K562 (cell line): ENCODE results near the gene MYO18B. TPM values are rescaled to one million over a fixed set of nuclear protein-coding genes. Genes with fewer than 3 reads are reported as not detected.

Experiments used
- ATAC-seq: fragments of 200-7000 bp; cut with Tn5 transposase; 3 replicates; pipeline ENCODE4 v1.9.1; 2020; ENCODE audit warnings: moderate library complexity
- BruUV-seq: library from RNA; stranded (reverse); fragments of 400-500 nt; replicated peaks from 2 replicates; lab custom pipeline; 2021; lab: Mats Ljungman, UMichigan
- CTCF ChIA-PET: fragments of 300-600 bp; formaldehyde crosslinking; extraction: SDS; loops from one replicate; lab custom pipeline; 2021; ENCODE audit warnings: low intra/inter-chr PET ratio; lab: Yijun Ruan, JAX
- POLR2A ChIA-PET: fragments of 300-600, 350-650 bp; sonication (Branson Sonifier 250); formaldehyde crosslinking; extraction: SDS; loops from one replicate; lab custom pipeline; 2021; ENCODE audit warnings: antibody characterized with exemption, inconsistent platforms; lab: Yijun Ruan, JAX
- DNase-seq, 4 experiments: peaks; one replicate each; pipeline versions ENCODE4 v3.0.0 to v3.0.0-alpha.2; 2011 to 2018; ENCODE audit warnings: low spot score in 3 of 4, mixed read lengths in 3 of 4; ENCODE audit errors: extremely low read depth in 1 of 4
- FAIRE-seq: peaks from 2 replicates; lab custom pipeline; 2011; peaks lifted over from hg19 to GRCh38; lab: Jason Lieb, UNC
- H2AFZ ChIP-seq: 2 replicates; pipeline ENCODE4 v1.6.0; 2011; ENCODE audit warnings: low read depth, low read length, control low read depth, inconsistent platforms
- H3K27ac ChIP-seq: fragments of 200-600 bp; 3 replicates; pipeline ENCODE4 v1.8.0; 2011; ENCODE audit warnings: low read depth, mild to moderate bottlenecking, control low read depth, inconsistent platforms, low read length, moderate library complexity, mixed read lengths; ENCODE audit errors: extremely low read depth
- H3K27me3 ChIP-seq, 2 experiments: fragments of 300-600 bp in 1 of 2; 2 replicates in 1 of 2; 3 replicates in 1 of 2; pipeline versions ENCODE4 v1.6.0 to v1.8.0; 2011; ENCODE audit warnings: inconsistent platforms in 2 of 2, low read length in 2 of 2, mild to moderate bottlenecking in 1 of 2, mixed read lengths in 1 of 2, moderate library complexity in 1 of 2; ENCODE audit not compliant: control insufficient read depth in 2 of 2, insufficient read depth in 2 of 2
- H3K36me3 ChIP-seq: fragments of 300-600 bp; 3 replicates; pipeline ENCODE4 v1.8.0; 2011; ENCODE audit warnings: mild to moderate bottlenecking, low read length, inconsistent platforms; ENCODE audit not compliant: control insufficient read depth, insufficient read depth
- H3K4me1 ChIP-seq, 2 experiments: fragments of 200-600 bp in 1 of 2; replicated peaks in 1 of 2; 2 replicates in 1 of 2; 3 replicates in 1 of 2; pipeline versions ENCODE4 v1.5.1 to v1.8.0; 2011; ENCODE audit warnings: inconsistent platforms in 2 of 2, low read length in 2 of 2, mild to moderate bottlenecking in 1 of 2, mixed read lengths in 1 of 2, moderate library complexity in 1 of 2; ENCODE audit not compliant: control insufficient read depth in 2 of 2, insufficient read depth in 2 of 2
- H3K4me2 ChIP-seq: 2 replicates; pipeline ENCODE4 v1.6.1; 2011; ENCODE audit warnings: low read length, control low read depth, inconsistent platforms, mixed read lengths; ENCODE audit not compliant: insufficient read depth
- H3K4me3 ChIP-seq: fragments of 200-600 bp; sonication (generic), shearing (Covaris generic); 2 replicates; pipeline ENCODE4 v1.5.1; 2016; ENCODE audit warnings: control low read depth, inconsistent platforms
- H3K79me2 ChIP-seq: fragments of 200-600 bp; 3 replicates; pipeline ENCODE4 v1.8.0; 2011; ENCODE audit warnings: low read length, inconsistent platforms; ENCODE audit not compliant: control insufficient read depth, insufficient read depth
- H3K9ac ChIP-seq, 2 experiments: 2 replicates each; pipeline versions ENCODE4 v1.6.0 to v1.6.1; 2011; ENCODE audit warnings: low read depth in 2 of 2, low read length in 2 of 2, control low read depth in 1 of 2, inconsistent platforms in 1 of 2, mild to moderate bottlenecking in 1 of 2, mixed read lengths in 1 of 2; ENCODE audit not compliant: insufficient read depth in 1 of 2
- H3K9me1 ChIP-seq: one replicate; pipeline ENCODE4 v1.6.0; 2011; ENCODE audit warnings: inconsistent platforms, mild to moderate bottlenecking, low read length, moderate library complexity; ENCODE audit not compliant: control insufficient read depth, insufficient read depth
- H3K9me3 ChIP-seq: replicated peaks from 2 replicates; pipeline ENCODE4 v1.5.1; 2011; ENCODE audit warnings: low read depth, low read length, inconsistent platforms; ENCODE audit not compliant: control insufficient read depth, insufficient read depth
- H4K20me1 ChIP-seq: replicated peaks from 2 replicates; pipeline ENCODE4 v1.6.1; 2011; ENCODE audit warnings: low read length, inconsistent platforms, mixed read lengths; ENCODE audit not compliant: control insufficient read depth, insufficient read depth
- CBX8 ChIP-seq: fragments of 200-600 bp; sonication (generic); IDR thresholded peaks from 2 replicates; pipeline ENCODE4 v1.6.1; 2012; ENCODE audit warnings: borderline replicate concordance, mixed run types, low read depth, mild to moderate bottlenecking, moderate library complexity, mixed read lengths, low read length, control low read depth, inconsistent platforms; ENCODE audit not compliant: poor library complexity, severe bottlenecking; ENCODE audit errors: extremely low read depth
- FIP1L1 ChIP-seq: fragments of 200-400 bp; formaldehyde crosslinking; IDR thresholded peaks from 2 replicates; pipeline ENCODE4 v1.6.1; 2018; ENCODE audit warnings: mild to moderate bottlenecking, low read depth, low read length; ENCODE audit not compliant: poor library complexity, severe bottlenecking
- JUND ChIP-seq, 2 experiments: IDR thresholded peaks; 2 replicates in 1 of 2; 3 replicates in 1 of 2; pipeline ENCODE4 v1.6.1; 2011; ENCODE audit warnings: borderline replicate concordance in 2 of 2, low read depth in 2 of 2, low read length in 2 of 2, improper control_type of control experiment in 1 of 2, missing biosample characterization in 1 of 2, missing genetic modification characterization in 1 of 2, missing genetic modification reagents in 1 of 2
- LCOR ChIP-seq: sonication (generic); formaldehyde crosslinking; IDR thresholded peaks from 2 replicates; pipeline ENCODE4 v1.8.0; 2022; ENCODE audit warnings: mild to moderate bottlenecking, missing genetic modification reagents
- NFIX ChIP-seq: fragments of 250-450 bp; sonication (Bioruptor Pico); IDR thresholded peaks from 2 replicates; pipeline ENCODE4 v1.4.0; 2020; ENCODE audit warnings: low read depth, mild to moderate bottlenecking, moderate library complexity
- SNIP1 ChIP-seq: fragments of 450-650 bp; IDR thresholded peaks from 2 replicates; pipeline ENCODE4 v1.7.1; 2017; ENCODE audit warnings: low read depth, mild to moderate bottlenecking
- ZNF830 ChIP-seq: fragments of 250-450 bp; sonication (Bioruptor Pico); IDR thresholded peaks from 2 replicates; pipeline ENCODE4 v1.5.0; 2021; ENCODE audit warnings: mild to moderate bottlenecking
- WGBS: fragments of 100-300 bp; shearing (Covaris generic); methylation state at CpG from one replicate; pipeline ENCODE4 v1.1.6; 2016; ENCODE audit warnings: low coverage, mixed read lengths; ENCODE audit not compliant: insufficient coverage; ENCODE audit errors: missing lambda C conversion rate; 5-methylcytosine and 5-hydroxymethylcytosine counted together
- in situ Hi-C: fragments of 300-500 bp; cut with MboI; formaldehyde crosslinking; loops from 4 replicates; pipeline ENCODE4 v1.15.0; 2018; ENCODE audit warnings: inconsistent platforms, mixed read lengths
- intact Hi-C: fragments of 100-400 bp; cut with micrococcal nuclease; formaldehyde crosslinking; loops from 2 replicates; pipeline ENCODE4 v1.14.2; 2022
- polyA plus RNA-seq, 8 experiments: library from polyadenylated mRNA; depleted of rRNA in 4 of 8; stranded (reverse) in 5 of 8; unstranded in 3 of 8; fragments of >200 nt; fragmentation: Nextera tagmentation in 2 of 8; fragmentation: Illumina TruSeq in 1 of 8; extraction: Ambion mirVana in 2 of 8; extraction: Trizol in 1 of 8; gene quantifications; 2 replicates each; pipeline versions ENCODE4 v1.2.1 to v1.2.3, GENCODE V29; 2011 to 2014; ENCODE audit warnings: inconsistent platforms in 1 of 8, missing spikeins in 1 of 8
- total RNA-seq, 7 experiments: library from RNA; depleted of rRNA in 6 of 7; stranded (reverse); fragments of >200 nt in 6 of 7; fragmentation: Illumina TruSeq in 2 of 7; extraction: Trizol in 2 of 7; gene quantifications; 2 replicates each; pipeline versions ENCODE4 v1.2.1 to v1.2.3, GENCODE V29; 2011 to 2021; ENCODE audit warnings: low replicate concordance in 1 of 7
- TF ChIP-seq, protein P1 (sequence below): fragments of 450-650 bp; IDR thresholded peaks from 2 replicates; pipeline ENCODE4 v1.7.0; 2016; ENCODE audit warnings: borderline replicate concordance
- TF ChIP-seq, protein P2 (sequence below): IDR thresholded peaks from 2 replicates; pipeline ENCODE4 v1.6.1; 2011; ENCODE audit not compliant: insufficient read length; ENCODE audit errors: extremely low read depth

The MYO18B gene
- total and polyA plus RNA-seq, 9 of the 15 experiments (the other 6 are each of a cell fraction or from before 2014, with no cell fraction given): 0.06 to 7.0 (median 4.3) TPM

DNA sequence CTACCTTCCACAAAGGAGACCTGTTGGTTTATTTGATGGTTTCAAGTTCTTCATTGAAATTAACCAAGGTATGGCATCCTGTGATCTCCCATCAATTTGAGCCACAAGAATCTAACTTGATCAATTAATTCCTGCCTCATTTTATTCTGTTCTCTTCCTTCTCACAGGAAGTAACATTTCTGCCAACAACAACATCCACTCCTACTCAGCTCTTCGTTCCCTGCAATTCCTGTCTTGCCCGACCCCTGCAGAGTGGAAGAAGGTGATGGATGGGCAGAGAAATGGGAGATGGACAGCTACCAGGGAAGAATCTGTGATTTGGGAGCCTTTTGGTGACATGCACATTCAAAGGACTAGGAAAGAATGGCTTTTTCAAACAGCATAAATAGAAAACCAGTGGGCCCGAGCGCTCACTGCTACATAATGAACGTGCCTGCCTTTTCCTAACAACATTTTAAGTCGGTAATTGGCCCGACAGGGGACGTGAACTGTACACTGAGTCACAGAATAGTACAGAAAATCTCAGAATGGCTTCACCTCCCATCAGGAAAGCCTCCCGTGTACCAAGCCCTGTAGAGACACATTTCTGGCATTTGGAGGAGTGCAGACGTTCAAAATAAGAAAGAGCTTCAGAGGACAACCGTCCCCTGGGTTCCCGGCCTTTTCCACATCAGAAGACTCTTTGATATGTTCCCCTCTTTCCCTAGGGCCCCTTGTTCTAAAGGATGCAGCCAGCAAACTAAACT, 314.6 kb downstream of the MYO18B start:
- H3K79me2 ChIP-seq: no peaks in the 10 kb centered on the region
- H3K9me3 ChIP-seq: no peaks in the 10 kb centered on the region
- no peak overlapping the region for H3K27ac ChIP-seq
- no peaks in the 10 kb centered on the region for H3K9me1 ChIP-seq
- no peaks in the 10 kb centered on the region for H4K20me1 ChIP-seq
- H3K4me1 ChIP-seq: no peaks in the 10 kb centered on the region
- no peak for ATAC-seq
- H3K36me3 ChIP-seq: no peaks in the 10 kb centered on the region
- WGBS: 3% methylated on average over 12 of the region's 12 CpGs
- no TSS peak for BruUV-seq
- CTCF ChIA-PET: no interaction called here
- no peak overlapping the region for H2AFZ ChIP-seq
- DNase-seq: no peak
- FAIRE-seq: no peak
- POLR2A ChIA-PET: interaction anchor here (0.5 kb wide), 1 partner anchor 9 kb away, joined by 3 read pairs; no protein-coding TSS in a partner anchor
- intact Hi-C loops (no loop called here), in situ Hi-C loops (no loop called here)
- H3K27me3 ChIP-seq: no peaks in the 10 kb centered on the region
- H3K4me2 ChIP-seq: no peak overlapping the region
- H3K4me3 ChIP-seq: no peak overlapping the region
- H3K9ac ChIP-seq: no peak overlapping the region
- no peak for TF ChIP-seq ZNF830 (CRISPR knock-in tag)
- TF ChIP-seq LCOR: no peak
- no peak for TF ChIP-seq JUND (IDR thresholded peaks at IDR 0.05; ENCODE audit: borderline replicate concordance, low read depth, low read length)
- TF ChIP-seq JUND (tag; IDR thresholded peaks at IDR 0.05; ENCODE audit: borderline replicate concordance, low read depth, low read length): no peak
- no peak for TF ChIP-seq FIP1L1
- TF ChIP-seq CBX8: no peak
- TF ChIP-seq, protein P1, sequence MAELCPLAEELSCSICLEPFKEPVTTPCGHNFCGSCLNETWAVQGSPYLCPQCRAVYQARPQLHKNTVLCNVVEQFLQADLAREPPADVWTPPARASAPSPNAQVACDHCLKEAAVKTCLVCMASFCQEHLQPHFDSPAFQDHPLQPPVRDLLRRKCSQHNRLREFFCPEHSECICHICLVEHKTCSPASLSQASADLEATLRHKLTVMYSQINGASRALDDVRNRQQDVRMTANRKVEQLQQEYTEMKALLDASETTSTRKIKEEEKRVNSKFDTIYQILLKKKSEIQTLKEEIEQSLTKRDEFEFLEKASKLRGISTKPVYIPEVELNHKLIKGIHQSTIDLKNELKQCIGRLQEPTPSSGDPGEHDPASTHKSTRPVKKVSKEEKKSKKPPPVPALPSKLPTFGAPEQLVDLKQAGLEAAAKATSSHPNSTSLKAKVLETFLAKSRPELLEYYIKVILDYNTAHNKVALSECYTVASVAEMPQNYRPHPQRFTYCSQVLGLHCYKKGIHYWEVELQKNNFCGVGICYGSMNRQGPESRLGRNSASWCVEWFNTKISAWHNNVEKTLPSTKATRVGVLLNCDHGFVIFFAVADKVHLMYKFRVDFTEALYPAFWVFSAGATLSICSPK: no peak
- no peak for TF ChIP-seq NFIX
- TF ChIP-seq, protein P2, sequence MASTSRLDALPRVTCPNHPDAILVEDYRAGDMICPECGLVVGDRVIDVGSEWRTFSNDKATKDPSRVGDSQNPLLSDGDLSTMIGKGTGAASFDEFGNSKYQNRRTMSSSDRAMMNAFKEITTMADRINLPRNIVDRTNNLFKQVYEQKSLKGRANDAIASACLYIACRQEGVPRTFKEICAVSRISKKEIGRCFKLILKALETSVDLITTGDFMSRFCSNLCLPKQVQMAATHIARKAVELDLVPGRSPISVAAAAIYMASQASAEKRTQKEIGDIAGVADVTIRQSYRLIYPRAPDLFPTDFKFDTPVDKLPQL: no peak
- no peak for TF ChIP-seq SNIP1
